Measurements from ENCODE around the gene POLR3GL. TPM values are rescaled to one million over a fixed set of nuclear protein-coding genes. Genes with fewer than 3 reads are reported as not detected.
"Not testable (repeated sequence)": the region's sequence is repeated elsewhere in the genome, so short reads cannot be mapped to it uniquely, and the experiment has no call there.

POLR3GL gene, protein sequence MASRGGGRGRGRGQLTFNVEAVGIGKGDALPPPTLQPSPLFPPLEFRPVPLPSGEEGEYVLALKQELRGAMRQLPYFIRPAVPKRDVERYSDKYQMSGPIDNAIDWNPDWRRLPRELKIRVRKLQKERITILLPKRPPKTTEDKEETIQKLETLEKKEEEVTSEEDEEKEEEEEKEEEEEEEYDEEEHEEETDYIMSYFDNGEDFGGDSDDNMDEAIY
- 13.9 and 22.8 TPM in 2 replicates for total RNA-seq (2014; rRNA removed; shearing (Covaris generic))

DNA sequence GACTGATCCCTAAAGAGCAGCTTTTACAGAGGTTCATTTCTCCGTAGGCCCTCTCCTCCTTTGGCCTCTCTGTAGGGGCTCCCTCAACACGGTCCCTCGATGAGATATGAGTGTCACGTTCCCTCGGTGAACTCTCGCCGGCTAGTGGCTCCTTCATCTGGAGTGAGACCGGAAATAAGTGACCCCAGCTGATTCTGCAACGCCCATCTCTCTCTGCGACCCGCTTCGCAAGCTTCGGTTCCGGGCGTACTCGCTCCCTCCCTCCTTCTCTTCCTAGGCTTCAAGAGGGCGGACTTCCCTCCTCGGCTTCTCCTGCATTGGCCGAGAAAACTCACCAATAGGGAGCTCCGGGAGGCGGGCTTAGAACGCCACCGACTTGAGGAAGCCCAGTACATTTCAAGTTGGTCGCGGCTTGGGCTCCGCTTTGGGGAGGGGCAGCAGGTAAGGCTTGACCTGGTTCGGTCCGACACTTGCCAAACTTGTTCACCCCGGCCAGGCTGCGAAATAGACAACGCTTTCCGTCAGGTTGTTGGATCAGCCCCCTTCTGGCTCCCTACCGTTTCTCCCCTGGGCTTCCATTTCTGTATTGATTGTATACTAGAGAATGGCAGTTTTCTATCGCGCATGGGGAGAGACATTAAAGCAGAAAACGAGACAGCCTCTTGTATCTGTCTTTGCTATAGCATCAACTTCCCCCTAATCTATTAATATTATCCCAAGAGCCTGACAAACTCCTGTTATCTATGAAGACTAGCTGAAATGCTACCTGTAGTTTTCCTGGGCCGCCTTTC, at the start of gene POLR3GL, which contains the start of gene ANKRD34A:
Gene POLR3GL, plus strand, starts transcription at position 363 of the 791 bp plus-strand sequence. CDS start 10,176 bp downstream, outside the sequence.
Gene ANKRD34A, minus strand, starts transcription at position 248 of the 791 bp plus-strand sequence. CDS start 2,816 bp downstream, outside the sequence.
- no peaks in the 10 kb centered on the region for H3K36me3 ChIP-seq
- no peaks in the 10 kb centered on the region for H3K9me3 ChIP-seq (replicated peaks)
- DNase-seq (ENCODE audit: low read depth in 1 of 2, low spot score in 2 of 2) = peak; percentile 92 to 95
- no peaks in the 10 kb centered on the region for H3K27me3 ChIP-seq (replicated peaks)
- peak within 1 kb of the TSS; percentile 50 for H3K4me3 ChIP-seq
- H3K27ac ChIP-seq = peak within 1 kb of the TSS; percentile 51
- peaks cover 51% of the 10 kb centered on the region for H3K4me1 ChIP-seq (replicated peaks)

DNA sequence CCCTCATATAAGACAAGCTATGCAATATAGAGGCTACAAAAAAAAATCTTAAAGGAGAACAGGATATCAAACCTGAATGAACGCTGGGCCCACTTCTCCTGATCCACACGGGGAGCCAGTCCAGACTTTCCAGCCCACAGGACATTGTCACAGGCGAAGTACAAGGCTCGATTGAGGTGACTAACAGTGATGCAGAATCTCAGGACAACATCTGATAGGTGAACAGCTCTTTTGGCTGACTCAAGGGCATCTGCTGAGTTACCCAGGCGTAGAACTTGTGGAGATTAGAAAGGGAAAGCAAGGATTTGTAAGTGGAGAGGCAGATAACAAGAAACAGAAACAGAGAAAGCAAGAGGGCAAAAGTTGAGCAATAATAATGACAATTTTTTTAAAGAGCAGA, 47.7 kb upstream of the POLR3GL start:
- DNase-seq (ENCODE audit: low read depth in 1 of 2, low spot score in 2 of 2) = no peak
- H3K36me3 ChIP-seq = peaks cover 51% of the 10 kb centered on the region
- H3K4me1 ChIP-seq (replicated peaks) = peaks cover 27% of the 10 kb centered on the region
- no peaks in the 10 kb centered on the region for H3K27me3 ChIP-seq (replicated peaks)
- H3K4me3 ChIP-seq = no peak overlapping the region
- no peaks in the 10 kb centered on the region for H3K9me3 ChIP-seq (replicated peaks)
- no peak overlapping the region for H3K27ac ChIP-seq

DNA sequence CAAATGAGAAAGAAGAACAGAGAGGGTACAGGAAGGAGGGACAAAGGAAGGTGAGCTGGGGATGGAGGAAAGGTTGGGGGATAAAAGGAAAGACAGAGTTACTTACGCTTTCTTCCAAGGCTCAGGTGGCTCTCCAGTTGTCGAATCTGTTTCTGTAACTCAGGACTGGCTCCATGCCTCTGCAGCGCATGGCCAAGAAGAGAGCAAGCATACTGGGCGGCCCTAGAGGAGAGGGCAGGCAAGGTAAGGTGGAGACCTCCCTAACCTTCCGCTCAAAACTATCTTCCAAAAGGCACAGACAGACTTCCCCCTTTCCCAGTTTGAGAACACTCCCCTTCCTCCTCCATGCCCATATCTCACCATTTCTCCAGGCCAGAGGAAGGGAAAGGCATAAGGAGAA, 46.9 kb upstream of the POLR3GL start:
- no peaks in the 10 kb centered on the region for H3K27me3 ChIP-seq (replicated peaks)
- no peak overlapping the region for H3K27ac ChIP-seq
- H3K4me3 ChIP-seq = peak overlapping the region; percentile 76
- no peak for DNase-seq (ENCODE audit: low read depth in 1 of 2, low spot score in 2 of 2)
- no peaks in the 10 kb centered on the region for H3K9me3 ChIP-seq (replicated peaks)
- peaks cover 27% of the 10 kb centered on the region for H3K4me1 ChIP-seq (replicated peaks)
- H3K36me3 ChIP-seq = peaks cover 47% of the 10 kb centered on the region

DNA sequence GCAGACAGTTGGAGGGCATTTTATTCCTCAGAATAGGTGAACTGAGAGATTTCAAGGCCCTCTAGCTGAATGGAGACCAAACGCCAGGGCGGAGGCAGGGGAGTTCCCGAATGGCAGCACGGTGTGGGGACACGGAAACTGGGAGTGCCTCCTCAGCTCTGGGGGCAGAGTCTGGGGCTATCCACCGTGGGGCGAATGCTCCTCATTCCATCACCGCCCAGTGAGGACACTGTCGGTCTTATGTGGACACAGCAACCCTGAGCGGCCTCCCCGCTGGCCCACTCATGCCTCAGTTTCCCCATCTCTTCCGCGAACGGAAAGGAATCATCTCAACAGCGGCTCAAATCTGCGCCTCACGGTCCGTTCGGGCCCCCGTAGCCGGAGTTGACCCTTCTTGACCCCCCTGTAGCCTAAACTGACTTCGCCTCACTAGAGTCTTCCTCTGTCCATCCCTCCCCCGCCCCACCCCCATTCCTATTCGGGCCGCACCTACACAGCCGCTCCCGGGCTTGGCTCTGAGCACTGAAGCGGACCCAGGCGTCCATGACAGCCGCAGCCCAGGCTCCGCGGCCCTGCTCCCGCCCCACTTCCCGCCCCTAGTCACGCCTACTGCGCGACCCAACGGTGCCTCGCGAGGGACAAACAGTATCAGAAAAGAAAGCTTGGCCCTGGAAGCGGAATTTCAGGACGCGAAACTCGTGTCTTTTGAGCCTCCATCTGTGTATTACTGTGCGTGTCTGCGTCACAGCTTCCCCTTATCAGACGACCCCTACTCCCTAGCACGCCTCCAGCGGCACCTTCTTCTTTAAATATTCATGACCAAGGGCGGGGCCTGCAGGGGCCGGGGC, 46.1 kb upstream of the POLR3GL start, which contains the start of gene PEX11B:
Gene PEX11B, minus strand, starts transcription at position 574 of the 848 bp plus-strand sequence. Its CDS starts 29 bp downstream, at position 545.
- H3K36me3 ChIP-seq = peaks cover 48% of the 10 kb centered on the region

DNA sequence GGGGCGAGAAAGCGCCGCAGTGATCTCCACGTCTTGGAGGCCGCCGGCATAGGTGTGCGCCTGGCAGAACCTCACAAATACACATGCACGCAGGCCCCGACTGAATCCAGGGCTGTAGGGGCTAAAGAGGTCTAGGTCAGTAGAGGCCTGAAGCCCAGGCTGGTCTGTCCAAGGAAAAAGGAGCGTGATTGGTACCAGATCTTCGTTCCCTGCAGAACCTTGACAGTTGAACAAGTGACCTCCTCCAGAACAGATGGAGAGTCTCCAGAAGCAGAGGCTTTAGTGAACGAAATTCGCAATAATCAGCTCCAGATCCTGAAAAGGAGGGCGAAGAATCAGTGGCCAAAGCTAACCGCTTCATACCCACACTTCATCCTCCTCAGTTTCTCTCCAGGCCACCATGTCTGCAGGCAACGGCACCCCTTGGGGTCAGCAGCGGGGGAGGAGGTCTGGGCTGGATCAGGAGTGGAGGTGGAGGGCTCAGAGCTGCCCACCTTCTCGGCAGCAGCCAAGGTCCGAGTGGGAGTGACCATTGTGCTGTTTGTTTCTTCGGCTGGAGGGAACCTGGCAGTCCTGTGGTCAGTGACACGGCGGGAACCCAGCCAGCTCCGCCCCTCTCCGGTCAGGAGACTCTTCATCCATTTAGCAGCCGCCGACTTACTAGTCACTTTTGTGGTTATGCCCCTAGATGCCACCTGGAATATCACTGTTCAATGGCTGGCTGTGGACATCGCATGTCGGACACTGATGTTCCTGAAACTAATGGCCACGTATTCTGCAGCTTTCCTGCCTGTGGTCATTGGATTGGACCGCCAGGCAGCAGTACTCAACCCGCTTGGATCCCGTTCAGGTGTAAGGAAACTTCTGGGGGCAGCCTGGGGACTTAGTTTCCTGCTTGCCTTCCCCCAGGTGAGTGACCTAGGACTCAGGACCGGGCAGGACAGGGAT, 45.2 kb upstream of the POLR3GL start:
- H3K9me3 ChIP-seq (replicated peaks) = no peaks in the 10 kb centered on the region
- H3K27me3 ChIP-seq (replicated peaks) = no peaks in the 10 kb centered on the region
- peak overlapping the region; percentile 76 for H3K4me3 ChIP-seq
- H3K36me3 ChIP-seq = peaks cover 43% of the 10 kb centered on the region
- peak overlapping the region; percentile 72 for H3K27ac ChIP-seq
- DNase-seq (ENCODE audit: low read depth in 1 of 2, low spot score in 2 of 2) = peak in 1 of 2 experiments; percentile 56
- H3K4me1 ChIP-seq (replicated peaks) = peaks cover 27% of the 10 kb centered on the region

More for the DNA sequence above, 46.1 kb upstream of the POLR3GL start, which contains the start of gene PEX11B:
- Histone ChIP-seq H3K4me3 (peak within 1 kb of the TSS; percentile 76), H3K27ac (peak within 1 kb of the TSS; percentile 72), H3K27me3 (replicated peaks) (no peaks in the 10 kb centered on the region), H3K4me1 (replicated peaks) (peaks cover 27% of the 10 kb centered on the region), H3K9me3 (replicated peaks) (no peaks in the 10 kb centered on the region)
- peak; percentile 84 to 90 for DNase-seq (ENCODE audit: low read depth in 1 of 2, low spot score in 2 of 2)

DNA sequence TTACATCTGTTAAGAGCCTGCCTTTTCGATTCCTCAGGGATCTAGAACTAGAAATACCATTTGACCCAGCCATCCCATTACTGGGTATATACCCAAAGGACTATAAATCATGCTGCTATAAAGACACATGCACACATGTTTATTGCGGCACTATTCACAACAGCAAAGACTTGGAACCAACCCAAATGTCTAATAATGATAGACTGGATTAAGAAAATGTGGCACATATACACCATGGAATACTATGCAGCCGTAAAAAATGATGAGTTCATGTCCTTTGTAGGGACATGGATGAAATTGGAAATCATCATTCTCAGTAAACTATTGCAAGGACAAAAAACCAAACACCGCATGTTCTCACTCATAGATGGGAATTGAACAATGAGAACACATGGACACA, 44.2 kb upstream of the POLR3GL start:
- H3K4me1 ChIP-seq (replicated peaks) = peaks cover 24% of the 10 kb centered on the region
- not testable (repeated sequence) for DNase-seq (ENCODE audit: low read depth in 1 of 2, low spot score in 2 of 2); H3K4me3 ChIP-seq; H3K27me3 ChIP-seq (replicated peaks); H3K9me3 ChIP-seq (replicated peaks); H3K27ac ChIP-seq
- H3K36me3 ChIP-seq = peaks cover 33% of the 10 kb centered on the region

DNA sequence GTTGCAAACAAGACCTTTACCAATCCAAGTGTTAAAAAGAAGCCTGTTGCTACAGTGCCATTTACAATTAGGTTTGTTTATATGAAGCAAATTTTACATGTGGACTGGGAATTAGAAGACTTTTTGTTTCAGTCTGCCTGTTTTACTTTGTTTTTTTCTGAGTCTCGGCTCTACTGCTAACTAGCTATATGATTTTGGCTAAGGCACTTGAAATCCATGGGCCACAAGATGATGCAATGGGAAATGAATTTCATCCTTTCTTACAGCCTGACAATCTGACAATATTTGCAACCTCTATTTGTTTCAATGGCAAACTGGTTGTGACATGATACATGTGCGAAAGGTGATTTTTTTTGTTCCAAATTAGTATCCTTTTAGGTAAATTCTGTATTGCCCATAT, 42.2 kb upstream of the POLR3GL start:
- no peaks in the 10 kb centered on the region for H3K27me3 ChIP-seq (replicated peaks)
- peaks cover 29% of the 10 kb centered on the region for H3K36me3 ChIP-seq
- H3K27ac ChIP-seq = no peak overlapping the region
- no peaks in the 10 kb centered on the region for H3K9me3 ChIP-seq (replicated peaks)
- no peak for DNase-seq (ENCODE audit: low read depth in 1 of 2, low spot score in 2 of 2)
- no peak overlapping the region for H3K4me3 ChIP-seq
- peaks cover 28% of the 10 kb centered on the region for H3K4me1 ChIP-seq (replicated peaks)

DNA sequence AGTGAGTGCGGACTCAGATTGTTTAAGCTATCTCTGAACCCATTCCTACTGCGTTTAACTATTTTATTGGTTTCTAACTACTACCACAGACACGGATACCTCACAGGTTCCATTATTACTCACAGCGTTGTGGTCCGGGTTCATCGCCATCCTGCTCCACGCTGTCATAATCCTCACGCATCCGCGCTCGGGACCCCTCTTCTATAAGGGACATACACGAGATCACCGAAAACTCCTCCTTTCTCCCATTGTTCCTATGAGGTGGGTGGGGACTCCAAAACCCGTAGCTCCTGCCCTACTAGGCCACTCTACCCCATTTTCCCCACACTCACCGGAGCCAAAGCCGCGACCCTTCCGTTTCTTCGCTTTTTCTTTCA, 37.8 kb upstream of the POLR3GL start:
- no peak for DNase-seq (ENCODE audit: low read depth in 1 of 2, low spot score in 2 of 2)
- no peaks in the 10 kb centered on the region for H3K27me3 ChIP-seq (replicated peaks)
- peak overlapping the region; percentile 58 for H3K4me3 ChIP-seq
- peaks cover 34% of the 10 kb centered on the region for H3K36me3 ChIP-seq
- peak overlapping the region; percentile 94 for H3K27ac ChIP-seq
- H3K9me3 ChIP-seq (replicated peaks) = no peaks in the 10 kb centered on the region
- peaks cover 8% of the 10 kb centered on the region for H3K4me1 ChIP-seq (replicated peaks)

DNA sequence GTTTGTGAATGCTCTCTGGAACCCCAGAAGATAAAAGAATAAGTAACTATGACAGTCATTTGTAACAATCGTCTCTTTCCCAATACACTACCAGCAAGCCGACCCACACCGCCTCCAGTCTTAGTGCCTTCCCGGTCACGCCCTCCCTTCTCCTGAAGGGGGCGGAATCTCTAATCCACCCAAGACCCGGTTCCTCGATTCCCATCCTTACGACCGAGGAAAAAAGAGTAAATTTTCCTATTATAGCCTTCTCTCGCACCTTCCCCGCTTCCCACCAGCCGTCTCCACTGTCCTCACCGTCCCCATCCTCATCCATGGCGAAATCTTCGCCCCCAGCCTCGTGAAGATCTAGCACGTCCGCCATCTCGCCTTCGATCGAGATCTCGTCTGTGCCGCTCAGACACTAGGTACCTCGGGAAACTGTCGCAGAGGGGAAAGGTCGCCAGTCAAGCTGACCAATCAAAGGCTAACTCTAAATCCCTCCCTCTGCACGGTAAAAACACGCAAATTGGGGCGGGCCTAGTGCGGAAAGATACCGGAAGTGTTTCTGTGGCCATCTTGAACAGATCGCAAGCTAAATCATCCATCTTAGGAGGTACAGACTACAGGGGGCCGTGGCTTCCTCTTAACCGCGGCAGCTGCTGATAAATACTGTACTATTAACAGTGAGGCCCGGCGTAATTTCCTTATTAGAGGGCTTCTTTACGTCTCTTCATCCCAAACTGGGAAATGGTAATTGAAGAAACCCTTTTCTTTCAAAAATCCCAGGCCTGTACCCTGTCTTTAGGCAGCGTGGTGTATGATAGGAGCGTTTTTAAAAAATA, 37.2 kb upstream of the POLR3GL start, which contains the start of gene RBM8A:
Gene RBM8A, minus strand, starts transcription at position 422 of the 824 bp plus-strand sequence. Its CDS starts 58 bp downstream, at position 364.
- Histone ChIP-seq H3K27me3 (replicated peaks) (no peaks in the 10 kb centered on the region), H3K9me3 (replicated peaks) (no peaks in the 10 kb centered on the region), H3K4me3 (peak within 1 kb of the TSS; percentile 58), H3K27ac (peak within 1 kb of the TSS; percentile 94), H3K4me1 (replicated peaks) (peaks cover 8% of the 10 kb centered on the region), H3K36me3 (peaks cover 33% of the 10 kb centered on the region)
- DNase-seq (ENCODE audit: low read depth in 1 of 2, low spot score in 2 of 2) = peak; percentile 96 to 97

DNA sequence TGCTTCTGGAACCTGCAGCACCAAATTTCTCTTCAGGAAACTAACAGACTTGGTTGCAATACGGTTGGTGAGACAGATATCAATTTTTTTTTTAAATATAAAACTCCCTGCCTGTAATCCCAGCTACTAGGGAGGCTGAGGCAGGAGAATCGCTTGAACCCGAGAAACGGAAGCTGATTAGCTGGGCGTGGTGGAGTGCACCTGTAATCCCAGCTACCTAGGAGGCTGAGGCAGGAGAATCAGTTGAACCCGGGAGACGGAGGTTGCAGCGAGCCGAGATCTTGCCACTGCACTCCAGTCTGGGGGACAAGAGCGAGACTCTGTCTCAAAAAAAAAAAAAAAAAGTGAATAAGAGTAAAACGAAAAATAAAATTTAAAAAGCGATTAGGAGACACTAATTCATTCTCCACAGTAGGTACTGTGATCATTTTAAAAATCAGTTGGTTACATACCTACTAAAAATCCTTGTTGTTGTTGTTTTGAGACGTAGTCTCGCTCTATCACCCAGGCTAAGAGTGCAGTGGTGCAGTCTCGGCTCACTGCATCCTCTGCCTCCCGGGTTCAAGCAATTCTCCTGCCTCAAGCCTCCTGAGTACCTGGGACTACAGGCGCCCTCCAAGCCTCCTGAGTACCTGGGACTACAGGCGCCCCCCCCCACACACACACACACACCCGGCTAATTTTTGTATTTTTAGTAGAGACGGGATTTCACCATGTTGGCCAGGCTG, 36.4 kb upstream of the POLR3GL start:
- no peaks in the 10 kb centered on the region for H3K27me3 ChIP-seq (replicated peaks)
- H3K9me3 ChIP-seq (replicated peaks) = no peaks in the 10 kb centered on the region
- H3K36me3 ChIP-seq = peaks cover 26% of the 10 kb centered on the region
- DNase-seq (ENCODE audit: low read depth in 1 of 2, low spot score in 2 of 2) = no peak
- H3K4me3 ChIP-seq = peak overlapping the region; percentile 58
- peaks cover 8% of the 10 kb centered on the region for H3K4me1 ChIP-seq (replicated peaks)
- H3K27ac ChIP-seq = peak overlapping the region; percentile 94

DNA sequence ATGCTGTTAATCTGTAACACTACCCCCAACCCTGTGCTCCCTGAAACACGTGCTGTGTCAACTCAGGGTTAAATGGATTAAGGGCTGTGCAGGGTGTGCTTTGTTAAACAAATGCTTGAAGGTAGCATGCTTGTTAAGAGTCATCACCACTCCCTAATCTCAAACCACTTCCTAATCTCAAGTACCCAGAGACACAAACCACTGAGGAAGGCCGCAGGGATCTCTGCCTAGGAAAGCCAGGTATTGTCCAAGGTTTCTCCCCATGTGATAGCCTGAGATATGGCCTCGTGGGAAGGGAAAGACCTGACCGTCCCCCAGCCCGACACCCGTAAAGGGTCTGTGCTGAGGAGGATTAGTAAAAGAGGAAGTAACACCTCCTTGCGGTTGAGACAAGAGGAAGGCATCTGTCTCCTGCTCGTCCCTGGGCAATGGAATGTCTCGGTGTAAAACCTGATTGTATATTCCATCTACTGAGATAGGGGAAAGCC, 31.9 kb upstream of the POLR3GL start:
- H3K9me3 ChIP-seq (replicated peaks); H3K4me3 ChIP-seq; DNase-seq (ENCODE audit: low read depth in 1 of 2, low spot score in 2 of 2); H3K27ac ChIP-seq; H3K27me3 ChIP-seq (replicated peaks); H3K4me1 ChIP-seq (replicated peaks): not testable (repeated sequence)
- peaks cover 36% of the 10 kb centered on the region for H3K36me3 ChIP-seq
